COLO829 (cell line): ENCODE results near the gene TXNDC9.
"Not testable (repeated sequence)": the region's sequence is repeated elsewhere in the genome, so short reads cannot be mapped to it uniquely, and the experiment has no call there.

Experiments
- DNase-seq: peaks from one replicate; pipeline ENCODE4 v3.0.0; 2012; ENCODE audit warnings: low spot score

TXNDC9 gene, protein sequence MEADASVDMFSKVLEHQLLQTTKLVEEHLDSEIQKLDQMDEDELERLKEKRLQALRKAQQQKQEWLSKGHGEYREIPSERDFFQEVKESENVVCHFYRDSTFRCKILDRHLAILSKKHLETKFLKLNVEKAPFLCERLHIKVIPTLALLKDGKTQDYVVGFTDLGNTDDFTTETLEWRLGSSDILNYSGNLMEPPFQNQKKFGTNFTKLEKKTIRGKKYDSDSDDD

DNA sequence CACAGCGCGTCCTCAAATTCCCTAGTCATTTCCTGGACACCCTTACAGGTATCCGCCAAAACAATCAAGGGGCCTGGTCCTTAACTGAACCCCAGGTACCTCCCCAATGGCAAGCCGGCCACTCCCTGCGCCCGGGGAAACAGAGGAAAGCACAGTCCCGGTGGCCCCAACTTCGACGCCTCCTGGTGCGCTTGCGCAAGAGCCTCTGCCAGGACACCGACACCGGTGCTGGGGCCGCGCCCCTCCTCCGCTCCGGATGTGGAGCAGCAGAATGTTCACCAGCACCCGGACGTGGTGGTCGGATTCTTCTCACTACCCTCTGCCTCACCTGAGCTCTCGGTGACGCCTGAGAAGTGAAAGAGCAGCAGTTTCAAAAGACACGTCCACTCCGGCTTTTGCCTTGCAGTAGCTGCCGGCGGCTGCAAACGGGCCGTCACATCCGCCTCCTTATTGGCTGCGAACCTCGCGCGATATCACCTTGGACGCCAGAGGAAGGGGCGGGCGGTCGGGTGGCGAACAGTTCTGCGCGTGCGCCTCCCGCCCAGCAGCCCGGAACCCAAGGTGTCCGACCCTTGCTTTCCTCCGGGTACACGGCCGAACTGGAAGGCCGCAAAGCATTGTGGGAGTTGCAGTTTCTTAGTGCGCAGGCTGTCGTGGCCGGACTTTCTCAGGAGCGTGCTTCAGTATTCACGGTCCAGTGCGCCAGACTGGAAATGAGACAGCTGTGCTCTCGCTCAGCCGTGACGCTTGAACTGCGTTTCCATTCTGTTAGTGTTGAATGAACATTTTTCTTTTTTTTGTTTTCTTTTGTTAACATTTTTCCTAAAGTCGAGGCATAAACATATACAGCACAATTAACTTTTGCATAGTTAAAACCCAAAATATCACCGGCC, at the start of gene TXNDC9:
TXNDC9 (minus strand) TSS at position 423 of the 893 bp plus-strand sequence. CDS start 3,123 bp downstream, outside the sequence.
- DNase-seq: peak; percentile 99

DNA sequence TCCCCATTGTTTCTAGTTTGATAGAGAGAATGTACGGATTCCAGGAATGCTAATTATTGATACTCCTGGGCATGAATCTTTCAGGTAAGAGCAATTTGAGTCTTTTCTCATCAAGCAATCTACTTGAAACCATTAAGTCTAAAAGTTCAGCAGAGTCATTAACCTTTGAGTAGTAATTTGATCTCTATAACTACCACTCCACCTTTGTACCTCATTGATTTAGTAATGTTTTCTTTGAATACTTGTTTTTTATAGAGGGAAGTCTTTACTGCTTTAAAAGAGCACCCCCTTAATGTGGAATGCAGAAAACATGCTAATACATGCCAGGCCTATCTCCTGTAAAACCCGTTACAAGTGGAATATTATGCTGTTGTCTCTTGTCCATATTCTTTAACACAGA, 46.0 kb upstream of the TXNDC9 start:
- DNase-seq: no peak

DNA sequence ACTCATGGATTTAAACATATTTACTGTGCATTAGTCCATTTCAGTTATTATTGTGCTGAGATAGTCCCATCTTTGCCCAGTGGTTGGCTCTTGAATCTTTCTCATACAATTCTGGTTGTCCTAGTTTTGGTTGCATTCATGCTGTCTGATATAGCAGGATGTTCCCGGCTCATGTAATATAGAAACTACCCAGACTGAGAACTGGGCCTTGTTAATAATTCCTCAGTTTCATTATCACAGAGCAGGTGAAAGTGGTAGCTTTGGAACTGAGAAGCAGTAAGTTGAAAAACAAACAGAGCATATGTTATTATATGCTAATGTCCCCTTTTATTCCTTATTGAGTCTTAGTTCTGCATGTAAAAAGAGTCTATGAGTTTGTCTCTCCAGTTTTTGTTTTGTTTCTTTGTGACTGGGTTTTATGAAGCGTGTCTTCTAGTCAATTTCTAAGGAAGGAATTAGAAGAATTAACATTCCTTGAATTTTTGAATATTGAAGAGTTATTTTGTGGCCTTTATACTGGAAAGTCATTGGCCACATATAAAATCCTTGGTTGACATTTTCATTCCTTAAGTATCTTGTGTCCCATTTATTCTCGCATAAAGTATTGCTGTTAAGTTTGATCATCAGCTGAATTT, 44.4 kb upstream of the TXNDC9 start:
- DNase-seq: no peak

DNA sequence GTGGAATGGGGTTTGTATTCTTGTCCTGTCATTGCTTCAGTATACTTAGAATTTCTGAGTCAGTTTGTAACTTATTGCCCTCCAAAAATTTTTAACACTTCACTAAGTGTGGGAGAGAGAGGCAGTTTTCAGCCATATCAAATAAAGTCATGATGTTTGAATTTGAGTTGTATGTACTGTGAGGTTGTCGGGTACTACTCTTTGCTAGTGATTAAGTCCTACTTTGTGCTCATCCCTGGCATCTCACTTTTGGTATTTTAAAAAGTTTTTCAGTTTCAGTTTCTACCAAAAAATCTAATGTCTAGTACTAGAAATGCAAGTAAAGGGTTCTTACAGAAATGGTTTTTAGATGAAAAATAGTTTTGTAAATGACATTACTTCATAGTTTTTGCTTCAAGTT, 41.7 kb upstream of the TXNDC9 start:
- DNase-seq: no peak

DNA sequence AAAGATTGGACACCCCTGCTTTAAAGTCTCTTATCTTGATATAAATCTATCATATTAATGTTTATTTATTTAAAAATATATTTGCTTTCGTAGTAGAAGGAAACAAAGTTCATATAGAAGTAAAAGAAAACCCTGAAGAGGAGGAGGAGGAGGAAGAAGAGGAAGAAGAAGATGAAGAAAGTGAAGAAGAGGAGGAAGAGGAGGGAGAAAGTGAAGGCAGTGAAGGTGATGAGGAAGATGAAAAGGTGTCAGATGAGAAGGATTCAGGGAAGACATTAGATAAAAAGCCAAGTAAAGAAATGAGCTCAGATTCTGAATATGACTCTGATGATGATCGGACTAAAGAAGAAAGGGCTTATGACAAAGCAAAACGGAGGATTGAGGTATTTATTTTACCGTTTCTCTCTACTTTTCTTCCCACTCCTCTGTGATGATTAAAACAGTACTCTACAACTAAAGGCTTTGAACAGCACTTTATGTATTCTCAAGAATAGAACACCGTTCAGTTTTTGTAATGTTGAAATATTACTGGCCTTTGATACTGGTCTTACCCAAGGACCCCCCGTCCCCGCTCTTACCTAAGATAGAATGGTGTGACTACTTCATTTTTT, 40.2 kb upstream of the TXNDC9 start:
- no peak for DNase-seq

DNA sequence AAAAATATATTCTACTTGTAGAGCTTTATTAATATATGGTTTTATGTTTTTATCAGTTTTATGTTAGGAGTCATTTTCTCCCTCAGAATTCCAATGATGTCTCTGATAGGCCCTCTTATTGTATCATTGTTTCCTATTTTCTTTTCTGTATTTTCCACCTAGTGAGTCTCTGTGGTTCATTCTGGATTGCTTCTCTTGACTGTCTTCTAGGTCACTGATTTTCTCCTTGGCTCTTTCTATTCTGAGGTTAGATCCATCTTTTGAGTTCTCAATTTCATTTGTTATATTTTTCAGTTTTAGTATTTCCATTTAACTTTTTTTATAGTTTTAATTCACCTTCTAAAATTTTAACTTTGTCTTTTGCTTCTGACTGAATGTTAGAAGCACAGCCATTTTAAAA, 38.6 kb upstream of the TXNDC9 start:
- DNase-seq: no peak

DNA sequence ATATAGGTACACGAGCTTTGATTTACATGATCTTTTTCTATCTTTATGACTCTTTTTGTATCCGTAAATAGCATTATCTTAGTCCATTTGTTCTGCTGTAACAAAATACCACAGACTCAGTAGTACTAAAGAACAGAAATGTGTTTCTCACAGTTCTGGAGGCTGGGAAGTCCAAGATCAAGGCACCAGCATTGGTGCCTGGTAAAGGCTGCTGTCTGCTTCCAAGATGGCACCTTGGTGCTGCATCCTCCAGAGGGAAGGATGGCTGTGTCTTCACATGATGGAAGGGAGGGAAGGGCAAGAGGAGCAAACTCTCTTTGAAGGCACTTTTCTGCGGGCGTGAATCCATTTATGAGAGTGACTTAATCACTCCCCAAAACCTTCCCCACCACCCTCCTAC, 37.0 kb upstream of the TXNDC9 start:
- no peak for DNase-seq

DNA sequence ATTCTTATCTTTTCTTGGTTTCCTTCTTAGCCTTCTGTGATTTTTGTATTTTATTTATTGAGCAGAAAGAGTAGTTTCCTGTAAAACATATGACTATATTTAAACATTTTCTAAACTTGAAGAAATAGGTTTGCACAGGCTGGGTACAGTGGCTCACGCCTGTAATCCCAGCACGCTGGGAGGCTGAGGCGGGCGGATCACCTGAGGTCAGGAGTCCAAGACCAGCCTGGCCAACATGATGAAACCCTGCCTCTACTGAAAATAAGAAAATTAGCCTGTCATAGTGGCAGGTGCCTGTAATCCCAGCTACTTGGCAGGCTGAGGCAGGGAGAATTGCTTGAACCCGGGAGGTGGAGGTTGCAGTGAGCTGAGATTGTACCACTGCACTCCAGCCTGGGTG, 32.7 kb upstream of the TXNDC9 start:
- DNase-seq: not testable (repeated sequence)

DNA sequence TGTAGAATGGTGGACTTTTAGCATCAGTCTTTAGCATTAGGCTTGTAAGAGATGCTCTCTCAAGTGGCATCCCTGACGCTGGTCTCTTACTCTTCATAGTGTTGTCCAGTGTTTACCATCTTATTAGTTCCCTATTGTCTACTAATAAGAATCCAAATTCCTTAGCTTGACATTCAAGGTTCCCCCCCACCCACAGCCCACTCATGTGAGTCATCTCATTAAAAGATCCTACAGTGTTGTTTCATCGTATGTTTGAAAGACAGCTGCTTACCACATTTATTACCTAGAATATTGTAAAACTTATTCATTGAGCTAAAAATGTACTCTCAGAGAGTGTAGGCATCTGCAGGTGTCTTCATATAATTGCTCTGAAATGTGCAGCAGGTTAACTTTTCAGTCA, 29.5 kb upstream of the TXNDC9 start:
- DNase-seq: peak; percentile 3

DNA sequence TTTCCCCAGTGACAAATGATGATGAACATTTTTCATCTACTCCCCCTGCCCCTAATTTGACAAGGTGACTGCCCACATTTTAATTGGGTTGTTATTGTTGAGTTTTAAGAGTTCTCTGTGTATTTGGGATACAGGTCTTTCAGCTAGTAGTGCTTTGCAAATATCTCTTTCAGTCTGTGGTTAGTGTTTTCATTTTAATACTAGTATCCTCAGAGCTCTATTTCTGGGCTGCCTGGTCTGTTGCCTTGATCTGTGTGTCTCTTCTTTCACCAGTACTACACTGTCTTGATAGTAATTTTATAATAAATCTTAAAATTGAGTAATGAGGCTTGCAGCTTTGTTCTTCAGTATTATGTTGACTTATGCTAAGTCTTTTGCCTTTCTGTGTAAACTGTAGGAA, 20.7 kb upstream of the TXNDC9 start:
- no peak for DNase-seq

DNA sequence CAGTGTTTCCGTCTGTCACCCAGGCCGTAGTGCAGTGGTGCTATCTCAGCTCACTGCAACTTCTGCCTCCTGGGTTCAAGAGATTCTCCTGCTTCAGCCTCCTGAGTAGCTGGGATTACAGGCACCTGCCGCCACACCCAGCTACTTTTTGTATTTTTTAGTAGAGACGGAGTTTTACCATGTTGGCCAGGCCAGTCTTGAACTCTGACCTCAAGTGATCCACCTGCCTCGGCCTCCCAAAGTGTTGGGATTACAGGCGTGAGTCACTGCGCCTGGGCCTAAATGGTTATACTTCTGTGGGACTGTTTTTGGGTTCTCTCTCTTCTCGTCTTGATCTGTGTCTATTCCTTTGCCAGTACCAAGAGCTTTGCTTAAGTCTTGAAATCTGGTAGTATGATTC, 18.7 kb upstream of the TXNDC9 start:
- not testable (repeated sequence) for DNase-seq

DNA sequence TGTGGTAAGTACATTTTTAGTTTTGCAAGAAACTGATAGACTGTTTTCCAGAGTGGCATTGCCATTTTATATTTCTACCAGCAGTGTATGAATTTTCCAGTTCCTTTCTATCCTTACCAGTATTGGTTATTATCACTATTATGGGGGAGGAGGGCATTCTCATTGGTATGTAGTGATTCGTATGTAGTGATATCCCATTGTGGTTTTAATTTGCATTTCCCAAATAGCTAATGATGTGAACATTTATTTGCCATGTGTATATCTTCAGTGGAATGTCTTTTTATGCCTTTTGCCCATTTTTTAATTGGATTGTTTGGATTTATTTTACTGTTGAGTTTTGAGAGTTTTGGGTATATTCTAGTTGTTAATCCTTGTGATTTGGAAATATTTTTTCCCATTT, 17.9 kb upstream of the TXNDC9 start:
- no peak for DNase-seq

DNA sequence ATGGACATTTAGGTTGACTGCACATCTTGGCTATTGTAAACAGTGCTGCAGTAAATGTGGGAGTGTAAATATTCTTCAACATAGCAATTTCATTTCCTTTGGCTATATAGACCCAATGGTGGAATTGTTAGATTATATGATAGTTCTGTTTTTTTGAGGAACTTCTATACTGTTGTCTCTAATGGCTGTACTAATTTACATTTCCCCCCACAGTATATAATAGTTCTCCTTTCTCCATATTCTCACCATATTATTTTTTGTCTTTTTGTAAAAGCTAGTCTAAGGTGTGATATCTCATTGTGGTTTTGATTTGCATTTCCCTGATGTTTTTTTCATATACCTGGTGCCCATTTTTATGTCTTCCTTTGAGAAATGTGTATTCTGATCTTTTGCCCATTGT, 14.1 kb upstream of the TXNDC9 start:
- no peak for DNase-seq

DNA sequence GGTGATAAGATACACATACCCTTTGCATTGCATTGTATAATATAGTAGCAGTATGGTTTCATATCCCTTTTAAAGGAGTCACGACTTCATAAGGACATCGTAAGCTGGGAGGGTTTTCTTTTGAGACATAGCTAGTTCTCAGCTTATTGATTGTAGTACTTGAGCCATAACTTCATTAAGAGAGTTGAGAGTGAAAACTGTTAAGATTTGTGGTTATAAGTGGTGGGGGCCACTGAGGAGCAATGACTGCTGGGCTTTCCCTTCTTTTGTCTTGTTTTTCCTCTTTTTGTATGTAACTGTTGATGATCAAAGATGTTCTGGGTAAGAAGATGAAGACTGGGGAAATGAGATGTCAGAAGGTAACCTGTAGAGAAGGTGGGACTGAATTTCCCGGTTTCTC, 12.0 kb upstream of the TXNDC9 start:
- no peak for DNase-seq

DNA sequence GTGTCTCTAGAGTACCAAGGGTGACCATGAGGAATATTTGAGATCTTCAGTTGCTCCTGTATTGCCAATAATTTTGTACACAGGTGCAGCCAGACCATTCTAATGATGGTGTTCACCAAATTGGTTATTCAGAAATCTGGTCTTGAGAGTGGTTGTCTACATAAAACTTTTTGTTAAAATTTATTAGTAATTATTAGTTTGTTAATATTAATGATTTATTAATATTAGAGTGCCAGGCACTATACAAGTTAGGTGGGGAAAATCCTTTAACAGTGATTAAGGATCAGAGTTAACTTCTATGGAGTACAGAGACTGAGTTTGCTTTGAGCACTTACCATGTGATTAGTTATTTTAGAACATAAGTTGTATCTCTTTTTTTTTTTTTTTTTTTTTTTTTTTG, 10.1 kb upstream of the TXNDC9 start:
- no peak for DNase-seq

DNA sequence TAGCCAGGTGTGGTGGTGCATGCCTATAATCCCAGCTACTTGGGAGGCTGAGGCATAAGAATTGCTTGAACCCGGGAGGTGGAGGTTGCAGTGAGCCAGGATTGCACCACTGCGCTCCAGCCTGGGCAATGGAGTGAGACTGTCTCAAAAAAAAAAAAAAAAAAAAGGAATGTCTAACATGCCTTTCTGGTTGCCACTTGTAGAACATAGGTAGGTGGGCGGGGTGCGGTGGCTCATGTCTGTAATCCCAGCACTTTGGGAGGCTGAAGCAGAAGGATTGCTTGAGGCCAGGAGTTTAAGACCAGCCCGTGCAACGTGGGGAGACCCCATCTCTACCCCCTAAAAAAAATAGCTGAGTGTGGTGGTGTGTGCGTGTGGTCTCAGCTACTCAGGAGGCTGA, 9.3 kb upstream of the TXNDC9 start:
- DNase-seq: not testable (repeated sequence)

DNA sequence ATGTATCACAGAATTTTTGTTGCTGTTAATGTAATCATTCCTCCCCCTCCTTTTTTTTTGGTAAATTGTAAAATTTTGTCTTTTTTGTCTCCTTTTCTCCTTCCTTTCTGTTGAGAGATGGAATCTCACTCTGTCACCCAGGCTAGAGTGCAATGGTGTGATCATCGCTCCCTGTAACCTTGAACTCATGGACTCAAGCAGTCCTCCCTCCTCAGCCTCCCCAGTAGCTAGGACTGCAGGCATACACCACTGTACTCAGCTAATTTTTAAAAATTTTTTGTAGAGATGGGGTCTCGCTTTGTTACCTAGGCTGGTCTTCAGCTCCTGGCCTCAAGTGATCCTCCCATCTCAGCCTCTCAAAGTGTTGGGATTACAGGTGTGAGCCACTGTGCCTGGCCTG, 6.4 kb upstream of the TXNDC9 start:
- DNase-seq: no peak

DNA sequence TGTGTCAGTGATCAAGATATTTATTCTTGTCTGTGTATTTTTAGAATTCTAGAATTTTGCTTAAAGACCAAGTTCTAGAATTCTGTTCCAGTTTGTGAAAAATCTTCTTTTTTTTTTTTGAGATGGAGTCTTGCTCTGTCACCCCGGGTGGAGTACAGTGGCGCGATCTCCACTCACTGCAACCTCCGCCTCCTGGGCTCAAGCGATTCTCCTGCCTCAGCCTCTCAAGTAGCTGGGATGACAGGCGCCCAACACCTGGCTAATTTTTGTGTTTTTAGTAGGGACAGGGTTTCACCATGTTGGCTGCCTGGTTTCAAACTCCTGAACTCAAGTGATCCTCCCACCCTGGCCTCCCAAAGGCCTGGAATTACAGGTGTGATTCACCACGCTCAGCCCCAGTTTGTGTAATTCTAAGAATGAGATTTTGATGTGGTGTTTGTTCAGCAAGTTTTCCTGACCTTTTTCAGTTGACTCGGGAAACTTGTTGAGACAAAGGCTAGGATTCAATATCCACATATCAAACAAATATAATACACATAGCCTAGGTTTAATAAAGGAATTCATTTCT, 4.6 kb upstream of the TXNDC9 start:
- no peak for DNase-seq

DNA sequence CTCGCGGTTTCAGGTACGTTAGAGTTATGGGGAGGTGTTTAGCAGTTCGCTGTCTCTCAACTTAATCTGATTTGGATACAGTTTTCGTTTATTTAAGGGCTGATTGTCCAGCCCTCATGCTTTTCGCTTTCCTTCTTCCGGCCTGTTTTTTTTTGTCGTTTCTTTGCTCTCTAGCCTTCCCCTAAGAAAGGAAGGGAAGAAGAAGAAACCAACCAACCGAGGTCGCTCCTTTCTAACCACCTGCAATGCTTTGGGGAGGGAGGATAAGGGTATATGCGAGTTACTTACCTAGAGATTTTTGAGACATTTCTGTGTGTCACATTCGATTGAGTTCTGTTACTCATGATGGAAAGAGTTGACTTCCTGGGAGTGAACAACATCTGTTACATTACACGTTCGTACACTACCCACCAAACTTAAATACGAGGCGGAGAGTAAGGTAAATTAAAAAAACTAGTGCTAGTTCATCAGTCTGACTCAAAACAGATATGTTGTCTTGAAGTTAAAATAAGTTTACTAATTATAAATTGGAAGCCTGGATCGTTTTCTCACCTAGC, 2.0 kb upstream of the TXNDC9 start:
- DNase-seq: no peak

DNA sequence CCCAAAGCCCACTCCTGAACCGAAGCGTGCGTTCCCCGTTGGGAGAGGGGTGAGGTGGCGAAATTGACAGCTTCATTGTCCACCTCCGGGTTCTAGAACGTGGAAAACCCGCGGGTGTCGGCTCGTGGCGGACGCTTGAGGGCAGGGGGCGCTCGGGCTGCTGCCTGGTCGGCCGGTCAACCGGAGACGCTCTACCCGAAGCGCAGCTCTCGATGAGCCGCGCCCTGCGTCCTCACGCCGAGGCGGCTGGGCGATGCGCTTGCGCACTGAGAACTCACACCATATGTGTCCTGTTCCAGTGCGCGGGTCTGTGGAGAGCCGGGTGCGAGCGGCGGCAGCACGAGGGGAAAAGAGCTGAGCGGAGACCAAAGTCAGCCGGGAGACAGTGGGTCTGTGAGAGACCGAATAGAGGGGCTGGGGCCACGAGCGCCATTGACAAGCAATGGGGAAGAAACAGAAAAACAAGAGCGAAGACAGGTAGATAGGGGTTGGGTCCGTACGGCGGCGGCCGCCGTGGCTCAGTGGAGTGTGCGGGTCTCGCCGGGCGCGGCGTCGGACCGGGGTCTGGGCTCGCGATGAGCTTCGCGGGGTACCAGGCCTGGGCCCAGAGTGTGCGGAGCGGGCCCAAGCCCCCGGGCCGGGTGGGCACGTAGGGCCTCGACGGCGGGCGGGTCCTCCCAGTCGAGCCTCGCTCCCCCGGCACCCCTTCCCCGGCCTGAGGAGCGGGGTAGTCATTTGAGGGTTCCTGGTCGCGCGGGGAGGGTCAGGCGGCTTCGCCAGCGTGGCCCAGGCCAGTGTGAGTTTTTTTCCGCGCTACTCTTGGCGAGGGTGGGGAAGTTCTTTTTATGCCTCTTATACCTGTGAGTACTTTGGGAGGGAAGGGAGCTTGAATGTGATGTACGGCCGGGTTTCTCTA, 1.2 kb upstream of the TXNDC9 start, which contains the start of gene EIF5B:
EIF5B (plus strand) TSS at position 277 of the 916 bp plus-strand sequence; CDS start at position 443, 166 bp downstream.
- DNase-seq: peak; percentile 95

DNA sequence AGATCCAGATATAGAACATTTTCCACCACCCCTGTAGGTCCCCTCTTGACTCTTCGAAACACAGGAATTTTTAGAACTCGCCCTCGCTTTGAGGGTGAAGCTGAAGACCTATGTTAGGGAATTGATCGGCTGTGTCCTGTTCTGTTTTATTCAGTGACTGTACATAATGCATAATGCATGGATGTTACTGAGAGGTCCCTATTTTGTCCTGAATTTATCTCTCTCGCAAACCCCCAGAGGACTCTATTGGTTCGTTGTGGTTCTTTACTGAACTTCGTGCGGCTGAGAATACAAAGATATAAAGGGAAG, 625 bp upstream of the TXNDC9 start:
- DNase-seq: peak; percentile 28
